Measurements from ENCODE around the gene PCDHA1.

Gene PCDHA1

DNA sequence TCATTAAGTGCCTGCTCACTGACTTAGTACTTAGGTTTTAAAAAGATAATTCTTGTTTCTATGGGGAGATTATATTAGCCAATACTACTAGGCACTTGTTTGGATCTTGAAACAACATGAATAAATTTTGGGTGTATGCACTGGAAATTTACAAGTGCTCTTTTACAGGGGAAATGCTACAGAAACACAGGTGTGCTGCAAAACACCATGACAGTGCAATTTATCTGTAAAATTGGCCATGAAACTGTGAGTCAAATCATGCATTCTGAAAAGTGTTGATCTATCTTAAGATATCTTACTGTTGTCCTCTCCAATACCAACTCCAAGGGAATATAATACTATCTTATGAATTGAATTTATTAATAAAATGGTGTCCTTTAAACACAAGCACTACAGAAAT is 253.1 kb downstream of the PCDHA1 start:
- Histone ChIP-seq H3K79me2 (ENCODE audit: insufficient read depth, low read length) (no peaks in the 10 kb centered on the region), H3K9ac (ENCODE audit: low read depth, low read length, poor library complexity, severe bottlenecking) (no peak overlapping the region), H3K4me3 (ENCODE audit: low read length, poor library complexity, severe bottlenecking) (no peak overlapping the region), H3K4me2 (ENCODE audit: low read depth, low read length, poor library complexity, severe bottlenecking) (no peak overlapping the region), H3K9me2 (replicated peaks; ENCODE audit: low read depth, low read length) (no peaks in the 10 kb centered on the region), H2AFZ (ENCODE audit: low read length) (no peak overlapping the region), H3K4me1 (ENCODE audit: insufficient read depth, low read length, poor library complexity, severe bottlenecking) (no peaks in the 10 kb centered on the region), H4K20me1 (ENCODE audit: insufficient read depth, low read length, poor library complexity, severe bottlenecking) (no peaks in the 10 kb centered on the region), H3K27me3 (ENCODE audit: insufficient read depth, low read length, poor library complexity, severe bottlenecking) (no peaks in the 10 kb centered on the region), H3F3A (ENCODE audit: low read depth) (no peaks in the 10 kb centered on the region), H3K36me3 (ENCODE audit: insufficient read depth, low read length) (no peaks in the 10 kb centered on the region), H3K9me3 (ENCODE audit: insufficient read depth, low read depth, low read length) (no peaks in the 10 kb centered on the region)
- TF ChIP-seq, protein P1, sequence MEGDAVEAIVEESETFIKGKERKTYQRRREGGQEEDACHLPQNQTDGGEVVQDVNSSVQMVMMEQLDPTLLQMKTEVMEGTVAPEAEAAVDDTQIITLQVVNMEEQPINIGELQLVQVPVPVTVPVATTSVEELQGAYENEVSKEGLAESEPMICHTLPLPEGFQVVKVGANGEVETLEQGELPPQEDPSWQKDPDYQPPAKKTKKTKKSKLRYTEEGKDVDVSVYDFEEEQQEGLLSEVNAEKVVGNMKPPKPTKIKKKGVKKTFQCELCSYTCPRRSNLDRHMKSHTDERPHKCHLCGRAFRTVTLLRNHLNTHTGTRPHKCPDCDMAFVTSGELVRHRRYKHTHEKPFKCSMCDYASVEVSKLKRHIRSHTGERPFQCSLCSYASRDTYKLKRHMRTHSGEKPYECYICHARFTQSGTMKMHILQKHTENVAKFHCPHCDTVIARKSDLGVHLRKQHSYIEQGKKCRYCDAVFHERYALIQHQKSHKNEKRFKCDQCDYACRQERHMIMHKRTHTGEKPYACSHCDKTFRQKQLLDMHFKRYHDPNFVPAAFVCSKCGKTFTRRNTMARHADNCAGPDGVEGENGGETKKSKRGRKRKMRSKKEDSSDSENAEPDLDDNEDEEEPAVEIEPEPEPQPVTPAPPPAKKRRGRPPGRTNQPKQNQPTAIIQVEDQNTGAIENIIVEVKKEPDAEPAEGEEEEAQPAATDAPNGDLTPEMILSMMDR (conservative IDR thresholded peaks at IDR 0.05; ENCODE audit: low read length): no peak
- TF ChIP-seq EZH2phosphoT487 (IDR thresholded peaks at IDR 0.05; ENCODE audit: borderline replicate concordance): no peak

DNA sequence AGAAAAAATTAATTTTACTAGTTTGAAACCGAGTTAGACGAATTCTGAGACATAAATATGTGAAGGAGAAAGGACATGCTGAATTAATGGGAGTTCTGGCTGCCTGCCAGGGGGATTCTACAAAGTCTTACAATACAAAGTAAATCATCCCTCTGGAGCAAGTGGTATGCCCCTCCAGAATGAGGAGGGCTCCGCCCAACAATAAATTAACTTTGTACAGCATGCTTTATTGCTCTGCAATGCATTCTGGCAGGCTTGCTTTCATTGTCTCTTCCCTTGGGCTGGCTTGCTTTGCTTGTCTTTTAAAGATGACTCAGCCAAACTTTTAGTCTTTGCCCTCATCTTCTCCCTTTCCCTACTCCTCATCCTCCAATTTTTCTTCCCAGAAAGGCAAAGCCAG is 253.6 kb downstream of the PCDHA1 start:
- Histone ChIP-seq H2AFZ (ENCODE audit: low read length) (no peak overlapping the region), H3K4me2 (ENCODE audit: low read depth, low read length, poor library complexity, severe bottlenecking) (no peak overlapping the region)
- TF ChIP-seq EZH2phosphoT487 (IDR thresholded peaks at IDR 0.05; ENCODE audit: borderline replicate concordance): no peak
- TF ChIP-seq, protein P1 (conservative IDR thresholded peaks at IDR 0.05; ENCODE audit: low read length): no peak

DNA sequence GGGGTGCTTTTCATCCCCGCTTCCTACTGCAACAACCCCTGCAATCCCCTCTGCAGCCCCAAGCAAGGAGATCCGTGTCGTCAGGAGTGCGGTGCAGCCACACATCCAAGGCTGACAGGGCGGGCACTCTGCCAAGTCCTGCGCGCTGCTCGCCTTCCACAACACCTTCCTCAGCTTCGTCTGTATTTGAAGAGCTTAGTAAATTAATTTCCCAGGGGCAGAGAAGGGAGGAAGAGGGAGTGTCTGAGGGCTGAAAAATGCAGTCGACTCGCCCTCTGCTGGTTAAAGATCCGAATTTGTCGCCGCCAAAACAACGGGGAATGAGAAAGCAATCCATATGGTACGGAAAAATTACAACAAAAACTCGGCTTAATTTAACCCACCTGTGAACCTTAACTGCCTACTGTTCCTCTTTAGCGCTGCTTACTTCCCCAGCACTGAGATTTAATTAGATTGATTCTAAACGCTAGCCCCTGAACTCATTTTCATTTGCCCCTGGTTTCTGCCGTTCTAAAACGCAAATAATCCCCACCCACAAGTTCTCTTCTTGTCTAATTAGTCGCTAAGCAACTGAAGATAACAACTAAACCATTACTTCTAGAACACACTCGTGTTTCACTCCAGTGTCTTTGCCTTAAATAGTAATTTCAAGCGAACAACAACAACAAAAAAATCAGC is 254.3 kb downstream of the PCDHA1 start:
- Histone ChIP-seq H3K4me1 (ENCODE audit: insufficient read depth, low read length, poor library complexity, severe bottlenecking) (no peaks in the 10 kb centered on the region), H3K9ac (ENCODE audit: low read depth, low read length, poor library complexity, severe bottlenecking) (no peak overlapping the region), H3K9me2 (replicated peaks; ENCODE audit: low read depth, low read length) (no peaks in the 10 kb centered on the region), H3K9me3 (ENCODE audit: insufficient read depth, low read depth, low read length) (no peaks in the 10 kb centered on the region), H4K20me1 (ENCODE audit: insufficient read depth, low read length, poor library complexity, severe bottlenecking) (no peaks in the 10 kb centered on the region), H2AFZ (ENCODE audit: low read length) (no peak overlapping the region), H3K4me3 (ENCODE audit: low read length, poor library complexity, severe bottlenecking) (no peak overlapping the region), H3K36me3 (ENCODE audit: insufficient read depth, low read length) (no peaks in the 10 kb centered on the region), H3K4me2 (ENCODE audit: low read depth, low read length, poor library complexity, severe bottlenecking) (no peak overlapping the region), H3F3A (ENCODE audit: low read depth) (no peaks in the 10 kb centered on the region), H3K27me3 (ENCODE audit: insufficient read depth, low read length, poor library complexity, severe bottlenecking) (no peaks in the 10 kb centered on the region), H3K79me2 (ENCODE audit: insufficient read depth, low read length) (no peaks in the 10 kb centered on the region)
- TF ChIP-seq EZH2phosphoT487 (IDR thresholded peaks at IDR 0.05; ENCODE audit: borderline replicate concordance): no peak
- TF ChIP-seq, protein P1 (conservative IDR thresholded peaks at IDR 0.05; ENCODE audit: low read length): no peak

More for the DNA sequence above, 253.6 kb downstream of the PCDHA1 start:
- Histone ChIP-seq H3K27me3 (ENCODE audit: insufficient read depth, low read length, poor library complexity, severe bottlenecking) (no peaks in the 10 kb centered on the region), H3K4me1 (ENCODE audit: insufficient read depth, low read length, poor library complexity, severe bottlenecking) (no peaks in the 10 kb centered on the region), H3K9me2 (replicated peaks; ENCODE audit: low read depth, low read length) (no peaks in the 10 kb centered on the region), H3K9me3 (ENCODE audit: insufficient read depth, low read depth, low read length) (no peaks in the 10 kb centered on the region), H3K9ac (ENCODE audit: low read depth, low read length, poor library complexity, severe bottlenecking) (no peak overlapping the region), H3K79me2 (ENCODE audit: insufficient read depth, low read length) (no peaks in the 10 kb centered on the region), H3F3A (ENCODE audit: low read depth) (no peaks in the 10 kb centered on the region), H3K4me3 (ENCODE audit: low read length, poor library complexity, severe bottlenecking) (no peak overlapping the region), H4K20me1 (ENCODE audit: insufficient read depth, low read length, poor library complexity, severe bottlenecking) (no peaks in the 10 kb centered on the region), H3K36me3 (ENCODE audit: insufficient read depth, low read length) (no peaks in the 10 kb centered on the region)

Data from Loucy (cell line).